IPS DF 6.9 (cell line): ENCODE measurements around the gene TACSTD2.
"Not testable (repeated sequence)": the region's sequence is repeated elsewhere in the genome, so short reads cannot be mapped to it uniquely, and the experiment has no call there.

ENCODE experiments used
- DNase-seq: peaks from one replicate; pipeline ENCODE4 v3.0.0-alpha.2; 2013; ENCODE audit warnings: low read depth, low spot score
- H3K27ac ChIP-seq: one replicate; pipeline ENCODE4 v1.5.1; 2013; ENCODE audit warnings: low read length, control low read depth
- H3K27me3 ChIP-seq: 2 replicates; pipeline ENCODE4 v1.6.1; 2013; ENCODE audit warnings: mild to moderate bottlenecking, low read length; ENCODE audit not compliant: control insufficient read depth, insufficient read depth
- H3K36me3 ChIP-seq: 2 replicates; pipeline ENCODE4 v1.6.1; 2013; ENCODE audit warnings: low read length; ENCODE audit not compliant: control insufficient read depth, insufficient read depth
- H3K4me1 ChIP-seq: 2 replicates; pipeline ENCODE4 v1.6.1; 2013; ENCODE audit warnings: low read length; ENCODE audit not compliant: control insufficient read depth, insufficient read depth
- H3K4me3 ChIP-seq: 2 replicates; pipeline ENCODE4 v1.5.1; 2013; ENCODE audit warnings: mild to moderate bottlenecking, low read length
- H3K9me3 ChIP-seq: 2 replicates; pipeline ENCODE4 v1.6.1; 2013; ENCODE audit warnings: low read length, inconsistent platforms; ENCODE audit not compliant: control insufficient read depth, insufficient read depth
- WGBS: extraction: QIAGEN DNeasy Blood & Tissue Kit; methylation state at CpG from one replicate; pipeline ENCODE4 v1.1.7; 2013; ENCODE audit warnings: mixed read lengths, missing lambda C conversion rate; ENCODE audit not compliant: insufficient read length, insufficient coverage; 5-methylcytosine and 5-hydroxymethylcytosine counted together

The TACSTD2 gene

GRCh38 chr1:58588396-58588795 lies 11.3 kb upstream of the TACSTD2 start:
- no peak overlapping the region for H3K27ac ChIP-seq
- no peaks in the 10 kb centered on the region for H3K36me3 ChIP-seq
- H3K27me3 ChIP-seq = no peaks in the 10 kb centered on the region
- no peaks in the 10 kb centered on the region for H3K9me3 ChIP-seq
- DNase-seq = no peak
- no peaks in the 10 kb centered on the region for H3K4me1 ChIP-seq
- no CpG with 5 or more reads among the region's 5 CpGs for WGBS
- no peak overlapping the region for H3K4me3 ChIP-seq

- no peak for DNase-seq
- Histone ChIP-seq H3K27me3 (no peaks in the 10 kb centered on the region), H3K4me1 (no peaks in the 10 kb centered on the region), H3K9me3 (no peaks in the 10 kb centered on the region), H3K4me3 (no peak overlapping the region), H3K36me3 (no peaks in the 10 kb centered on the region), H3K27ac (no peak overlapping the region)
- WGBS = no CpG with 5 or more reads among the region's 2 CpGs
Observed at GRCh38 chr1:58587667-58588066, 10.6 kb upstream of the TACSTD2 start.

- no peaks in the 10 kb centered on the region for H3K36me3 ChIP-seq
- no peaks in the 10 kb centered on the region for H3K27me3 ChIP-seq
- WGBS = no CpG with 5 or more reads among the region's 4 CpGs
- H3K27ac ChIP-seq = no peak overlapping the region
- DNase-seq = no peak
- no peak overlapping the region for H3K4me3 ChIP-seq
- H3K4me1 ChIP-seq = no peaks in the 10 kb centered on the region
- H3K9me3 ChIP-seq = no peaks in the 10 kb centered on the region
Observed at GRCh38 chr1:58586271-58586670, 9.2 kb upstream of the TACSTD2 start.

GRCh38 chr1:58585581-58586151 lies 8.6 kb upstream of the TACSTD2 start:
- H3K27ac ChIP-seq = no peak overlapping the region
- H3K36me3 ChIP-seq = no peaks in the 10 kb centered on the region
- H3K4me1 ChIP-seq = no peaks in the 10 kb centered on the region
- no peak for DNase-seq
- no peaks in the 10 kb centered on the region for H3K9me3 ChIP-seq
- no CpG with 5 or more reads among the region's 3 CpGs for WGBS
- no peaks in the 10 kb centered on the region for H3K27me3 ChIP-seq
- H3K4me3 ChIP-seq = no peak overlapping the region

- no peak for DNase-seq
- Histone ChIP-seq H3K9me3 (no peaks in the 10 kb centered on the region), H3K27me3 (no peaks in the 10 kb centered on the region), H3K27ac (no peak overlapping the region), H3K36me3 (no peaks in the 10 kb centered on the region), H3K4me1 (no peaks in the 10 kb centered on the region), H3K4me3 (no peak overlapping the region)
- no CpG with 5 or more reads among the region's 2 CpGs for WGBS
Observed at GRCh38 chr1:58585166-58585565, 8.1 kb upstream of the TACSTD2 start.

GRCh38 chr1:58584082-58584895 lies 7.2 kb upstream of the TACSTD2 start:
- Histone ChIP-seq H3K4me1 (no peaks in the 10 kb centered on the region), H3K27me3 (no peaks in the 10 kb centered on the region), H3K9me3 (no peaks in the 10 kb centered on the region), H3K27ac (no peak overlapping the region), H3K4me3 (no peak overlapping the region), H3K36me3 (no peaks in the 10 kb centered on the region)
- no CpG with 5 or more reads among the region's 8 CpGs for WGBS
- no peak for DNase-seq

- no peak for DNase-seq
- no CpG with 5 or more reads among the region's 1 CpG for WGBS
- Histone ChIP-seq H3K4me1 (no peaks in the 10 kb centered on the region), H3K27me3 (no peaks in the 10 kb centered on the region), H3K4me3 (no peak overlapping the region), H3K9me3 (no peaks in the 10 kb centered on the region), H3K36me3 (no peaks in the 10 kb centered on the region), H3K27ac (no peak overlapping the region)
Observed at GRCh38 chr1:58583496-58583895, 6.4 kb upstream of the TACSTD2 start.

- WGBS = no CpG with 5 or more reads among the region's 1 CpG
- H3K36me3 ChIP-seq = not testable (repeated sequence)
Observed at GRCh38 chr1:58582143-58582542, 5.1 kb upstream of the TACSTD2 start.

GRCh38 chr1:58581641-58582040 lies 4.6 kb upstream of the TACSTD2 start:
- Histone ChIP-seq H3K36me3 (no peaks in the 10 kb centered on the region), H3K4me1 (no peaks in the 10 kb centered on the region; the same call in 1 of the 2 replicates), H3K4me3 (no peak overlapping the region), H3K27ac (no peak overlapping the region), H3K27me3 (peaks cover 5% of the 10 kb centered on the region; the same call in 1 of the 2 replicates), H3K9me3 (no peaks in the 10 kb centered on the region)
- no CpG with 5 or more reads among the region's 2 CpGs for WGBS
- DNase-seq = no peak

More at GRCh38 chr1:58582143-58582542, 5.1 kb upstream of the TACSTD2 start:
- H3K27ac ChIP-seq, H3K9me3 ChIP-seq, DNase-seq, H3K4me3 ChIP-seq, H3K27me3 ChIP-seq, H3K4me1 ChIP-seq: not testable (repeated sequence)

GRCh38 chr1:58580186-58580585 lies 3.1 kb upstream of the TACSTD2 start:
- Histone ChIP-seq H3K4me1 (peaks cover 2% of the 10 kb centered on the region; the same call in 1 of the 2 replicates), H3K9me3 (no peaks in the 10 kb centered on the region), H3K36me3 (no peaks in the 10 kb centered on the region; the same call in 1 of the 2 replicates), H3K27me3 (peaks cover 15% of the 10 kb centered on the region; the same call in 1 of the 2 replicates), H3K27ac (no peak overlapping the region), H3K4me3 (no peak overlapping the region)
- no CpG with 5 or more reads among the region's 1 CpG for WGBS
- no peak for DNase-seq
